AG04450 (cell line): ENCODE measurements around the gene CSRP1. TPM values are rescaled to one million over a fixed set of nuclear protein-coding genes. Genes with fewer than 3 reads are reported as not detected.

Experiments
- CTCF ChIA-PET: fragments of 300-600, 350-600 bp; formaldehyde crosslinking; extraction: SDS; loops from one replicate; lab custom pipeline; 2022; ENCODE audit warnings: antibody characterized with exemption, inconsistent platforms; lab: Charles Lee
- POLR2A ChIA-PET: fragments of 350-600 bp; formaldehyde crosslinking; extraction: SDS; loops from one replicate; lab custom pipeline; 2021; ENCODE audit warnings: antibody characterized with exemption, inconsistent platforms; lab: Yijun Ruan, JAX
- DNase-seq: peaks from one replicate; pipeline ENCODE4 v3.0.0-alpha.2; 2011; ENCODE audit warnings: low read depth, low spot score
- H3K27ac ChIP-seq: one replicate; pipeline ENCODE4 v1.5.1; 2012; ENCODE audit warnings: low read depth, low read length, control low read depth
- H3K27me3 ChIP-seq: one replicate; pipeline ENCODE4 v1.6.0; 2012; ENCODE audit warnings: low read length; ENCODE audit not compliant: control insufficient read depth, insufficient read depth
- H3K4me3 ChIP-seq: 2 replicates; pipeline ENCODE4 v1.5.1; 2011; ENCODE audit warnings: mild to moderate bottlenecking, low read depth, low read length, control low read depth
- H3K9me3 ChIP-seq: 2 replicates; pipeline ENCODE4 v1.5.1; 2012; ENCODE audit warnings: low read length; ENCODE audit not compliant: control insufficient read depth, insufficient read depth
- CTCF ChIP-seq: IDR thresholded peaks from 2 replicates; pipeline ENCODE4 v1.5.1; 2011; ENCODE audit warnings: low read depth, low read length, control low read depth, inconsistent platforms
- polyA plus RNA-seq: library from polyadenylated mRNA; depleted of rRNA; stranded (reverse); fragments of >200 nt; gene quantifications from 2 replicates; pipeline ENCODE4 v1.2.3, GENCODE V29; 2011

The CSRP1 gene
- polyA plus RNA-seq, 1 experiment = 641 TPM

- Histone ChIP-seq H3K27ac (peak overlapping the region; percentile 99), H3K9me3 (no peaks in the 10 kb centered on the region; the same call in 1 of the 2 replicates), H3K4me3 (peak overlapping the region; percentile 85), H3K27me3 (no peaks in the 10 kb centered on the region)
- no peak for DNase-seq
- ChIA-PET CTCF (interaction anchor here (1.0 to 4.1 kb wide), 4 partner anchors 8 to 69 kb away, joined by 4 to 66 read pairs (median 22); no protein-coding TSS in a partner anchor), POLR2A (interaction anchor here (0.9 to 4.3 kb wide), 7 partner anchors 8 to 44 kb away, joined by 4 to 66 read pairs (median 10); partner anchors contain the start of gene PHLDA3)
- TF ChIP-seq CTCF = no peak
These were observed 2.0 kb downstream of the CSRP1 start for GRCh38 chr1:201504799-201505502.

GRCh38 chr1:201504179-201504631 lies 2.7 kb downstream of the CSRP1 start:
- no peaks in the 10 kb centered on the region for H3K27me3 ChIP-seq
- H3K9me3 ChIP-seq = no peaks in the 10 kb centered on the region; the same call in 1 of the 2 replicates
- CTCF ChIA-PET = interaction anchor here (1.0 to 4.1 kb wide), 4 partner anchors 9 to 68 kb away, joined by 3 to 66 read pairs (median 22); no protein-coding TSS in a partner anchor
- no peak for DNase-seq
- peak overlapping the region; percentile 99 for H3K27ac ChIP-seq
- POLR2A ChIA-PET = interaction anchor here (1.0 to 4.3 kb wide), 8 partner anchors 8 to 137 kb away, joined by 3 to 66 read pairs (median 16); partner anchors contain the start of gene PHLDA3
- no peak for TF ChIP-seq CTCF
- peak overlapping the region; percentile 85 for H3K4me3 ChIP-seq

GRCh38 chr1:201503397-201504176 lies 3.3 kb downstream of the CSRP1 start:
- Histone ChIP-seq H3K27me3 (no peaks in the 10 kb centered on the region), H3K27ac (peak overlapping the region; percentile 99), H3K9me3 (no peaks in the 10 kb centered on the region; the same call in 1 of the 2 replicates), H3K4me3 (peak overlapping the region; percentile 85)
- ChIA-PET POLR2A (interaction anchor here (0.7 to 4.3 kb wide), 11 partner anchors 9 to 137 kb away, joined by 3 to 66 read pairs (median 14); partner anchors contain the start of gene PHLDA3), CTCF (interaction anchor here (1.0 to 4.1 kb wide), 6 partner anchors 9 to 68 kb away, joined by 3 to 66 read pairs (median 11); no protein-coding TSS in a partner anchor)
- DNase-seq = peak; percentile 98
- peak; percentile 13; the same call in 1 of the 2 replicates for TF ChIP-seq CTCF

- TF ChIP-seq CTCF = no peak
- H3K9me3 ChIP-seq = no peaks in the 10 kb centered on the region; the same call in 1 of the 2 replicates
- H3K27ac ChIP-seq = peak overlapping the region; percentile 99
- H3K4me3 ChIP-seq = peak overlapping the region; percentile 25
- no peaks in the 10 kb centered on the region for H3K27me3 ChIP-seq
- no peak for DNase-seq
- CTCF ChIA-PET = interaction anchor here (0.6 to 4.1 kb wide), 6 partner anchors 10 to 1904 kb away, joined by 3 to 66 read pairs (median 11); no protein-coding TSS in a partner anchor
- POLR2A ChIA-PET = interaction anchor here (2.4 to 4.3 kb wide), 5 partner anchors 9 to 41 kb away, joined by 14 to 66 read pairs (median 18); no protein-coding TSS in a partner anchor
These were observed 4.4 kb downstream of the CSRP1 start for GRCh38 chr1:201502511-201502857.
